ENCODE data around the gene DRD4. TPM values are rescaled to one million over a fixed set of nuclear protein-coding genes. Genes with fewer than 3 reads are reported as not detected.

The DRD4 gene
- total RNA-seq, 2 experiments from 2014 or later = 0.70 to 0.82 TPM

DNA sequence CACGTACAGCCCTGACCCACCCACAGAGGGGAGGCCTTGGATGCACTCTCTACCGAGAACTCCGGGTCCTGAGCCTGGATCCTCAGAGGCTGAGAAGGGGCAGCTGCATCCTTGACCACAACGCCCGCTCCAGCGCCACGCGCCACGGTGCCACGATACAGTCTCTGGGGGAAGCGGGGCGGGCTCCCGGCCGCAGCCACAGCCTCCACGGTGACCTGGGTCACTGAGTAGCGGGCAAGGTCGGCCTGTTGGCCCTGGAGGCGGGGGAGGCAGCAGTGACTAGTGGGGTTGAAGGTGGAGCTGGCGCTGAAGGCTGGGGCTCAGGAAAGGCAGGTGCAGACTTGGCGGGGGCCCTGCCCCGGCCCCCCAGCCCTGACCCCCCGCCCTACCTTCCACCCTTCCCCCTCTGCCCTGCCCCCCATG lies 17.4 kb upstream of the DRD4 start:
- peaks cover 5% of the 10 kb centered on the region for H3K4me1 Mint-ChIP-seq (ENCODE audit: low read depth)
- H3K36me3 ChIP-seq (ENCODE audit: insufficient read depth, low read length) = peaks cover under 1% of the 10 kb centered on the region
- H3K9me3 Mint-ChIP-seq = no peaks in the 10 kb centered on the region
- H3K27me3 Mint-ChIP-seq = peaks cover 6% of the 10 kb centered on the region
- DNase-seq = peak in 2 of 14 experiments; percentile 27 to 29
- intact Hi-C loops (cut with DNase I, micrococcal nuclease) = loop anchor here in 1 of 2 experiments (5.0 kb wide), 1 partner anchor 308 kb away; the partner anchor contains the start of gene AP2A2
- no peak overlapping the region for H3K4me3 Mint-ChIP-seq
- no peak overlapping the region for H3K4me3 ChIP-seq (ENCODE audit: low read length)
- TF ChIP-seq, protein P1, sequence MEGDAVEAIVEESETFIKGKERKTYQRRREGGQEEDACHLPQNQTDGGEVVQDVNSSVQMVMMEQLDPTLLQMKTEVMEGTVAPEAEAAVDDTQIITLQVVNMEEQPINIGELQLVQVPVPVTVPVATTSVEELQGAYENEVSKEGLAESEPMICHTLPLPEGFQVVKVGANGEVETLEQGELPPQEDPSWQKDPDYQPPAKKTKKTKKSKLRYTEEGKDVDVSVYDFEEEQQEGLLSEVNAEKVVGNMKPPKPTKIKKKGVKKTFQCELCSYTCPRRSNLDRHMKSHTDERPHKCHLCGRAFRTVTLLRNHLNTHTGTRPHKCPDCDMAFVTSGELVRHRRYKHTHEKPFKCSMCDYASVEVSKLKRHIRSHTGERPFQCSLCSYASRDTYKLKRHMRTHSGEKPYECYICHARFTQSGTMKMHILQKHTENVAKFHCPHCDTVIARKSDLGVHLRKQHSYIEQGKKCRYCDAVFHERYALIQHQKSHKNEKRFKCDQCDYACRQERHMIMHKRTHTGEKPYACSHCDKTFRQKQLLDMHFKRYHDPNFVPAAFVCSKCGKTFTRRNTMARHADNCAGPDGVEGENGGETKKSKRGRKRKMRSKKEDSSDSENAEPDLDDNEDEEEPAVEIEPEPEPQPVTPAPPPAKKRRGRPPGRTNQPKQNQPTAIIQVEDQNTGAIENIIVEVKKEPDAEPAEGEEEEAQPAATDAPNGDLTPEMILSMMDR (IDR thresholded peaks at IDR 0.05) = no peak
- H3K27me3 ChIP-seq (ENCODE audit: control insufficient read depth in 1 of 2, insufficient read depth in 2 of 2, low read length in 2 of 2) = peaks cover 1 to 4% of the 10 kb centered on the region in 2 experiments
- ChIA-PET CTCF (no interaction called here), POLR2A (no interaction called here)
- H3K27ac Mint-ChIP-seq = no peak overlapping the region
- H3K9me3 ChIP-seq (ENCODE audit: control insufficient read depth in 1 of 2, insufficient read depth in 1 of 2, low read length in 2 of 2) = no peaks in the 10 kb centered on the region
- H3K27ac ChIP-seq (ENCODE audit: low read depth in 1 of 2, low read length in 2 of 2) = no peak overlapping the region
- H3K4me1 ChIP-seq (ENCODE audit: insufficient read depth, low read length) = peaks cover 19% of the 10 kb centered on the region
- H3K36me3 Mint-ChIP-seq (ENCODE audit: low read depth) = no peaks in the 10 kb centered on the region
- ATAC-seq (ENCODE audit: poor library complexity) = no peak

DNA sequence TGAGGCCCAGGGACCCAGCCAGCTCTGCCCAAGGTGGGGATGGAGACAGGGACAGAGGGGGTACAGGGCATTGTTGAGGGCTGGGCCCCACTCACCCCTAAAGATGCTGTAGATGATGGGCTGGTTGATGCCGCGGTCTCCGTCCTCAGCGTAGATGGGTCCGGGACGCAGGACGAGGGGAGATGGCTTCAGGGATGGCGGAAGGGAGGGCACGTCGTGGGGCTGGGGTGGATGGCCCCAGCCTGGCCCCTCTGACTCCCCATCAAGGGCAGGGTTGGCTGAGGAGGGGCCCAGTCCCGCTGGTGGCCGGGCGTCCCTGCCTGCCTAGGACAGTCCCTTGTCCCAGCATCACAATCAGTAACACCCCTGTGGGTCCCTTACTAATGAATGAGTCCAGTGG lies 16.9 kb upstream of the DRD4 start:
- Mint-ChIP-seq H3K9me3 (no peaks in the 10 kb centered on the region), H3K27me3 (peaks cover 6% of the 10 kb centered on the region), H3K27ac (no peak overlapping the region), H3K4me3 (no peak overlapping the region), H3K4me1 (ENCODE audit: low read depth) (peaks cover 4% of the 10 kb centered on the region), H3K36me3 (ENCODE audit: low read depth) (no peaks in the 10 kb centered on the region)
- POLR2A ChIA-PET = no interaction called here
- Histone ChIP-seq H3K27ac (ENCODE audit: low read depth in 1 of 2, low read length in 2 of 2) (no peak overlapping the region), H3K27me3 (ENCODE audit: control insufficient read depth in 1 of 2, insufficient read depth in 2 of 2, low read length in 2 of 2) (peaks cover 5 to 7% of the 10 kb centered on the region in 2 experiments), H3K4me3 (ENCODE audit: low read length) (no peak overlapping the region), H3K9me3 (ENCODE audit: control insufficient read depth in 1 of 2, insufficient read depth in 1 of 2, low read length in 2 of 2) (no peaks in the 10 kb centered on the region), H3K36me3 (ENCODE audit: insufficient read depth, low read length) (no peaks in the 10 kb centered on the region), H3K4me1 (ENCODE audit: insufficient read depth, low read length) (peaks cover 13% of the 10 kb centered on the region)
- DNase-seq (peak in 1 of 14 experiments; percentile 30), ATAC-seq (ENCODE audit: poor library complexity) (no peak)
- CTCF ChIA-PET = no interaction called here
- intact Hi-C loops (cut with DNase I, micrococcal nuclease) = no loop called here
- TF ChIP-seq, protein P1 (IDR thresholded peaks at IDR 0.05) = no peak

- ATAC-seq (ENCODE audit: poor library complexity) (no peak), DNase-seq (peak in 2 of 14 experiments; percentile 29 to 32)
These were observed 15.9 kb upstream of the DRD4 start for GRCh38 chr11:620935-621814.

More at GRCh38 chr11:620935-621814, 15.9 kb upstream of the DRD4 start:
- ChIA-PET POLR2A (no interaction called here), CTCF (interaction anchor here (0.6 kb wide), 1 partner anchor 64 kb away, joined by 3 read pairs; no protein-coding TSS in a partner anchor)
- Mint-ChIP-seq H3K27me3 (peaks cover 6% of the 10 kb centered on the region), H3K9me3 (no peaks in the 10 kb centered on the region), H3K27ac (no peak overlapping the region), H3K4me1 (ENCODE audit: low read depth) (no peaks in the 10 kb centered on the region), H3K36me3 (ENCODE audit: low read depth) (no peaks in the 10 kb centered on the region), H3K4me3 (no peak overlapping the region)
- no peaks in the 10 kb centered on the region for H3K36me3 ChIP-seq (ENCODE audit: insufficient read depth, low read length)
- peaks cover 14% of the 10 kb centered on the region in 2 experiments for H3K27me3 ChIP-seq (ENCODE audit: control insufficient read depth in 1 of 2, insufficient read depth in 2 of 2, low read length in 2 of 2)
- no peak overlapping the region for H3K27ac ChIP-seq (ENCODE audit: low read depth in 1 of 2, low read length in 2 of 2)
- H3K9me3 ChIP-seq (ENCODE audit: control insufficient read depth in 1 of 2, insufficient read depth in 1 of 2, low read length in 2 of 2) = peaks cover 0 to 4% of the 10 kb centered on the region in 2 experiments
- TF ChIP-seq, protein P1 (IDR thresholded peaks at IDR 0.05) = no peak
- peaks cover 11% of the 10 kb centered on the region for H3K4me1 ChIP-seq (ENCODE audit: insufficient read depth, low read length)
- H3K4me3 ChIP-seq (ENCODE audit: low read length) = no peak overlapping the region
- intact Hi-C loops (cut with DNase I, micrococcal nuclease) = no loop called here

Measured in CD4-positive, alpha-beta T cell (primary cell).